HG03520 (cell line): ENCODE results near the gene ZNF507.
"Not testable (repeated sequence)": the region's sequence is repeated elsewhere in the genome, so short reads cannot be mapped to it uniquely, and the experiment has no call there.

ENCODE experiments used
- ATAC-seq: cut with Tn5 transposase; IDR thresholded peaks from one replicate; pipeline ENCODE4 v1.9.1; 2021; ENCODE audit warnings: mild to moderate bottlenecking, moderate library complexity; ENCODE audit not compliant: unreplicated experiment

ZNF507 gene

GRCh38 chr19:32406161-32407003, 61.0 kb downstream of the ZNF507 start:
- no peak for ATAC-seq

- no peak for ATAC-seq
These were observed 61.9 kb downstream of the ZNF507 start for GRCh38 chr19:32407004-32407992.

- ATAC-seq, result no peak
These were observed 69.8 kb downstream of the ZNF507 start for GRCh38 chr19:32415246-32415645.

- ATAC-seq, result no peak
These were observed 70.3 kb downstream of the ZNF507 start for GRCh38 chr19:32415669-32416068.

- no peak for ATAC-seq
These were observed 71.5 kb downstream of the ZNF507 start for GRCh38 chr19:32416749-32417456.

GRCh38 chr19:32418155-32418554, 72.7 kb downstream of the ZNF507 start:
- ATAC-seq, result no peak

GRCh38 chr19:32421589-32422361, 76.4 kb downstream of the ZNF507 start:
- no peak for ATAC-seq

GRCh38 chr19:32422435-32422834, 77.0 kb downstream of the ZNF507 start:
- no peak for ATAC-seq

GRCh38 chr19:32423944-32424343, 78.5 kb downstream of the ZNF507 start:
- ATAC-seq, result not testable (repeated sequence)

GRCh38 chr19:32427536-32427935, 82.1 kb downstream of the ZNF507 start:
- no peak for ATAC-seq

- ATAC-seq, result no peak
These were observed 91.3 kb downstream of the ZNF507 start for GRCh38 chr19:32436692-32437091.

GRCh38 chr19:32437096-32437495, 91.7 kb downstream of the ZNF507 start:
- no peak for ATAC-seq
